NT2/D1 (cell line): ENCODE measurements around the gene RAPH1.
"Not testable (repeated sequence)": the region's sequence is repeated elsewhere in the genome, so short reads cannot be mapped to it uniquely, and the experiment has no call there.

ENCODE experiments used
- DNase-seq: peaks from one replicate; pipeline ENCODE4 v3.0.0-alpha.2; 2011; ENCODE audit warnings: low read depth, low spot score
- H3K27me3 ChIP-seq: 2 replicates; pipeline ENCODE4 v1.6.0; 2011; ENCODE audit warnings: mild to moderate bottlenecking; ENCODE audit not compliant: insufficient read length, insufficient read depth
- H3K36me3 ChIP-seq: 2 replicates; pipeline ENCODE4 v1.6.1; 2011; ENCODE audit warnings: mild to moderate bottlenecking, low read length, mixed read lengths; ENCODE audit not compliant: insufficient read depth, insufficient read length
- H3K4me1 ChIP-seq: 2 replicates; pipeline ENCODE4 v1.5.1; 2011; ENCODE audit not compliant: insufficient read depth, insufficient read length
- H3K4me3 ChIP-seq: 2 replicates; pipeline ENCODE4 v1.5.1; 2011; ENCODE audit warnings: low read depth; ENCODE audit not compliant: insufficient read length
- H3K9ac ChIP-seq: 2 replicates; pipeline ENCODE4 v1.6.0; 2011; ENCODE audit warnings: low read depth; ENCODE audit not compliant: insufficient read length
- H3K9me3 ChIP-seq: 2 replicates; pipeline ENCODE4 v1.5.1; 2011; ENCODE audit warnings: mild to moderate bottlenecking, low read length; ENCODE audit not compliant: insufficient read depth
- SUZ12 ChIP-seq: IDR thresholded peaks from 2 replicates; pipeline ENCODE4 v1.6.1; 2011; ENCODE audit not compliant: insufficient read length, insufficient read depth; ENCODE audit errors: extremely low read depth
- YY1 ChIP-seq: IDR thresholded peaks from 2 replicates; pipeline ENCODE4 v1.6.1; 2011; ENCODE audit not compliant: insufficient read length, insufficient read depth
- ZNF274 ChIP-seq: IDR thresholded peaks from 2 replicates; pipeline ENCODE4 v1.6.1; 2011; ENCODE audit warnings: mild to moderate bottlenecking, low read depth, low read length

Gene RAPH1

DNA sequence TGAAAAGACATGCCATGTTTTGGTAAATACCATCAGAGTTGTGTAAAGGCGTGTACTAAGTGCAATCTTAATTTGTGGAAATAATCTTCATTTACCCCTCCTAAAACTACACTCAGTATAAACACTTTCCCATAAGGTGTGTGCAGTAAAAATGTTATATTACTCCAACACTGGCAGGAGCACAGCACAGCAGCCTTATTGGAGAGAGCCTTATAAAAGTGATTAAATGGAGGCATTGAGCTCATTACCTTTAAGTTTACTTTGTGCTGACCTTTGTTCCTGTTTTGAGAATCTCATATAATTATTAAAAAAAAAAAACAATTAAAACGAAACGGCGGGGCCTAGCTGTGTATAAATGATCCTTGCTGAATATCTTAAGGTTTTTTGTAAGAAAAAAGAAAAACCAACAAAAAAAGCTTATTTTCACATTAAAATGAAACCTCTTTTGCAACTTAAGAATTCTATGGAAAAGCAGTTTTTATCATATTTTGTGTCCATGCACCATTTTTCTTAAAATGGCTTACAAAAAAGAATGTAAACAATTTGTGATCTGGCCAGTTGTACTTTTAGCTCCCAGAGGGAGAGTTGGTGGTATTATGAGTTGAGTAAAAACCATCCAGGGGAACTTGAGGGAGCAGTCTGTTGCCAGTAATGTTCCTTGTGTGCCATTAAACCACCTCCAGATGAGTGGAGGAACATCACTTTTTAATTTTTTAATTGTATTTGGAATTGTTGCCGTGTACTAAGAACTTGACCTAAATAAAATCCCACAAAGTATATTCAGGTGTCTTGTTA, 103.5 kb downstream of the RAPH1 start:
- Histone ChIP-seq H3K4me1 (no peaks in the 10 kb centered on the region), H3K9me3 (no peaks in the 10 kb centered on the region), H3K36me3 (peaks cover 26% of the 10 kb centered on the region), H3K27me3 (no peaks in the 10 kb centered on the region), H3K9ac (no peak overlapping the region), H3K4me3 (no peak overlapping the region)
- no peak for DNase-seq
- no peak for TF ChIP-seq ZNF274
- no peak for TF ChIP-seq SUZ12
- TF ChIP-seq YY1: no peak

DNA sequence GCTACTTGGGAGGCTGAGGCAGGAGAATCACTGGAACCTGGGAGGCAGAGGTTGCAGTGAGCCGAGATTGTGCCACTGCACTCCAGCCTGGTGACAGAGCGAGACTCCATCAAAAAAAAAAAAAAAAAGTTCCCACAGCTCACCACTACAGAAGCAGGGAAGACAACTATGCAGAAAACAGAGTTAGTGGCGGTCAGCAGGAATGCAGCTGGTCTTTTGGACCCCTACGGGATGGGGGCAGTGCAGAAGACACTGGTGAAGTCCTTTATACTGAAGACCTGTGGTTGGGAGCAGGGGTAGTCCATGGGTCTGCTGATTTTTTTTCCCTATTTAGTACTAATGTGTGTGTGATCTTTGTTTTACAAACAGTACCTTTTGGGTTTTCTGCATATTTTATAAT, 105.5 kb downstream of the RAPH1 start:
- not testable (repeated sequence) for H3K4me3 ChIP-seq, H3K9me3 ChIP-seq, H3K4me1 ChIP-seq, H3K9ac ChIP-seq, DNase-seq, H3K27me3 ChIP-seq
- H3K36me3 ChIP-seq: peaks cover 21% of the 10 kb centered on the region

DNA sequence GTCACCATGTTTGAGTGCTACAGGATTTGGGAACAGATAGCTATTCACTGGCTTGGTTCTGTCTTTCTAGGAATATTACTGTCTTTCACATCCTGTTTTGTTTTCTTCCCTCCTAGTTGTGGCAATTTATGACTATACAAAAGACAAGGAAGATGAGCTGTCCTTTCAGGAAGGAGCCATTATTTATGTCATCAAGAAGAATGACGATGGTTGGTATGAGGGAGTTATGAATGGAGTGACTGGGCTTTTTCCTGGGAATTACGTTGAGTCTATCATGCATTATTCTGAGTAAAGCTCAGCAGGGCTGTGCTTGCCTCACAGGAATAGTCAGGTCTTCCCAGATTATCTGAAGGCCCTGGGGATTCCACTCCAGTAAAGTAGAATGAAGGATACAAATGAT, 108.0 kb downstream of the RAPH1 start:
- no peaks in the 10 kb centered on the region for H3K9me3 ChIP-seq
- no peaks in the 10 kb centered on the region for H3K4me1 ChIP-seq
- no peak overlapping the region for H3K9ac ChIP-seq
- no peak overlapping the region for H3K4me3 ChIP-seq
- no peaks in the 10 kb centered on the region for H3K27me3 ChIP-seq
- TF ChIP-seq YY1 (no peak), ZNF274 (no peak), SUZ12 (no peak)
- DNase-seq: no peak
- H3K36me3 ChIP-seq: peaks cover 31% of the 10 kb centered on the region

DNA sequence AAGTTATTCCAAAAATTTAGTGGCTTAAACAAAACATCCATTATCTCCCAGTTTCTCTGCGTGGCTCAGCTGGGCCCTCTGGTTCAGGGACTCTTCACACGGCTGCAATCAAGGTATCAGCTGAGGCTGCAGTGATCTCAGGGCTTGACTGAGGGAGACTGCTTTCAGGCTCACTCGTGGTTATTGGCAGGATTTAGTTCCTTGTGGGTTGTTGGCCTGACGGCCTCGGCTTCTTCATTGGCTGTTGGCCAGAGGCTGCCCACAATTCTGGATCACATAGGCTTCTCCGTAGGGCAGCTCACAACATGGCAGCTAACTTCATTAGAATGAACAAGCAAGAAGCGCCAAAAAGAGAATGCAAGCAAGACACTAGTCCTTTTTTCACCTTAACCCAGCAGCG, 116.8 kb downstream of the RAPH1 start:
- Histone ChIP-seq H3K36me3 (peaks cover 52% of the 10 kb centered on the region), H3K27me3 (no peaks in the 10 kb centered on the region), H3K9ac (no peak overlapping the region), H3K4me1 (no peaks in the 10 kb centered on the region), H3K9me3 (no peaks in the 10 kb centered on the region), H3K4me3 (no peak overlapping the region)
- no peak for DNase-seq
- TF ChIP-seq YY1 (no peak), ZNF274 (no peak), SUZ12 (no peak)

DNA sequence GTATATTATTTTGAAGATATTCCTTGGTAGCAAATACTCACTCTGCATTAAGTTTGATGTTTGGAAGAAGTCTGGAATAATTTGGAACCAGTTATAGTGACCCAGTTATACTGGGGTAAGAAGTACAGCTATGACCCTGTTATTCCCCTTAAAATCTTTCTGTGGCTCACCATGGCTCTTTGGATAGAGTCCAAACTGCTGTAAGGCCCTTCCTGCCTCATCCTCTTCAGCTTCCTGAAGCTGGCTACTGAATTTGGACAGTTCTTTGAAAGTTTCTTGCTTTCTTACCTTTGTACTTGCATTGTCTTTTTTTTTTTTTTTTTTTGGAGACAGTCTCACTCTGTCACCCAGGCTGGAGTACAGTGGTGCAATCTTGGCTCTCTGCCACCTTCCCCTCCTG, 121.3 kb downstream of the RAPH1 start:
- Histone ChIP-seq H3K27me3 (no peaks in the 10 kb centered on the region), H3K9me3 (no peaks in the 10 kb centered on the region), H3K36me3 (peaks cover 46% of the 10 kb centered on the region), H3K4me1 (no peaks in the 10 kb centered on the region), H3K9ac (no peak overlapping the region), H3K4me3 (no peak overlapping the region)
- TF ChIP-seq ZNF274 (no peak), YY1 (no peak), SUZ12 (no peak)
- no peak for DNase-seq

DNA sequence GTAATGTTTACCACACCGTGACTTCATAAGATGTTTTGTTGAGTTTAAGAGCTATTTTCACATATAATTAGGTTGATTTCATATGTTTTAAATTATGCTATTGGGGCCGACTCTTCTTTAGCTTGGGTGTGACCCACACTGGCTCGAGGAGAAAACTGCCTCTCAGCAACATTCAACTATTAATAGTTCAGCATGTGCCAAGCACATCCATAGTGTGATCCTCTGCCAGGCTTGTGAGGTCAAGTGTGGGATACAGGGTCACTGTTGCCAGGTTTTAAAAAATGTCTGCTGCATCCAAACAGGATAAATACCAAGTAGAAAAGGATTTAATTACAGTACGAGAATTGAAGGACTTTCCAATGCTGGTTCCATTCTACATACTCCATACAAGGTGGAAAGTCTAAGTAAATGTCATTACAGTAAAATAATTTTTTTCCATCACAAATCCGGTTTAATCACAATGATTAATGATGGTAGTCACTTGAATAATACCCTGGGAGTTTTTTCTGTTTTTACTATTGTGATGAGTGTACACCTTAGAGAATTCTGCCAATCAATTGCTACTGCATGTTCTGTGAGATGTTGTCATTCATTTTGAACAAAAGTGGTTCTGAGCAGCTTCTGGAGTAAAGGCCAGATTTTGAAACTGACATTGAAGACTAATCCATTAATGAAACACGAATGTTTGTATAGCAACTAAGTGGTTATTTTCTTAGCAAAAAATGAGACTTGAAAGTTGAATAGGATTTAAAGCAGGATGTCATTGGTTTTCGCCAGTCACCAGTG, 122.4 kb downstream of the RAPH1 start:
- H3K27me3 ChIP-seq: no peaks in the 10 kb centered on the region
- DNase-seq: no peak
- H3K4me3 ChIP-seq: no peak overlapping the region
- H3K4me1 ChIP-seq: no peaks in the 10 kb centered on the region
- TF ChIP-seq YY1: no peak
- no peak for TF ChIP-seq SUZ12
- TF ChIP-seq ZNF274: no peak
- peaks cover 39% of the 10 kb centered on the region for H3K36me3 ChIP-seq
- no peak overlapping the region for H3K9ac ChIP-seq
- no peaks in the 10 kb centered on the region for H3K9me3 ChIP-seq

- Histone ChIP-seq H3K4me3 (no peak overlapping the region), H3K4me1 (no peaks in the 10 kb centered on the region), H3K27me3 (no peaks in the 10 kb centered on the region), H3K36me3 (peaks cover 47% of the 10 kb centered on the region), H3K9me3 (no peaks in the 10 kb centered on the region), H3K9ac (no peak overlapping the region)
- DNase-seq: no peak
- TF ChIP-seq YY1 (no peak), SUZ12 (no peak), ZNF274 (no peak)
Measured at GRCh38 chr2:203407496-203407895, 127.6 kb downstream of the RAPH1 start.
